Stimulated activated CD8-positive, alpha-beta memory T cell treated with anti-CD3 and anti-CD28 coated beads, Interleukin-15, amount 100 ng/mL, for 1 hour (primary cell): ENCODE data around the gene TSPAN18.

Experiments
- DNase-seq: peaks from one replicate; pipeline ENCODE4 v3.0.0-alpha.2; 2020; ENCODE audit warnings: low read depth

The TSPAN18 gene

DNA sequence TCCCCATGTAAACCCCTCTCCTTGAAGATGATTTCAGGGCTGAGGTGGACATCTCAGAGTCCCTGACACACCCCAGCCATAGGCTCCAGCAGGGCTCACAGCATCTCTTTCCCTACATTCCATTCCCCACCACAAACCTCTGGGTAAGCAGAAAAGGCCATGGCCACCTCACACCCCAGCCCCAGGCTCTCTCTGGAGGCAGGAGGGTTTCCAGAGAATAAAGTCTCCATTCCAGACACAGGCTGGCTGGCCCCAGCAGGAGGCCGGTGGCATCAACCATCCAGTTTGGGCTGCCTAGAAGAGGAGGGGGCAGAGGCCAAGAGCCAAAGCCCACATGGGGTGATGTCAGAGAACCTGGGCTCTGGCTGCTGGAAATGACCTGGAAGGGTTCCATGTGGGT lies 162.5 kb downstream of the TSPAN18 start:
- no peak for DNase-seq

DNA sequence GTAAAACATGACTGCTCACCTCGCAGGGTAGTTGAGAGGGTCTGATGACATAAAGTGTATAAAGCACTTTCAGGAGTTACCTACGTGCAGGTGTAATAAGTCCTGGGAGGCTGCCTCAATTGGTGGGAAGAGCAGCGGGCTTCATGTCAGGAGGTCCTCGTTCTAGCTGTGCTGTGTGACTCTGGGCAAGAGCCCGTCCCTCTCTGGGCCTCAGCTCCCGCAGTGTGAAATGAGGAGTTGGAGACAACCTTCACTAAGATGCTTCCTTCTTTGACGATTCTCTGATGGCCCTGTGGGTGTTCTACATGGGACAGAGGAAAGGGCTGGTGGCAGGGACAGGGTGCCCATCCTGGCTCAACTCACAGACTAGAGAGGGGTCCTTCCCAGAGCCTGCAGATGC lies 166.1 kb downstream of the TSPAN18 start:
- no peak for DNase-seq

GRCh38 chr11:44893308-44893822 lies 166.6 kb downstream of the TSPAN18 start:
- no peak for DNase-seq

DNA sequence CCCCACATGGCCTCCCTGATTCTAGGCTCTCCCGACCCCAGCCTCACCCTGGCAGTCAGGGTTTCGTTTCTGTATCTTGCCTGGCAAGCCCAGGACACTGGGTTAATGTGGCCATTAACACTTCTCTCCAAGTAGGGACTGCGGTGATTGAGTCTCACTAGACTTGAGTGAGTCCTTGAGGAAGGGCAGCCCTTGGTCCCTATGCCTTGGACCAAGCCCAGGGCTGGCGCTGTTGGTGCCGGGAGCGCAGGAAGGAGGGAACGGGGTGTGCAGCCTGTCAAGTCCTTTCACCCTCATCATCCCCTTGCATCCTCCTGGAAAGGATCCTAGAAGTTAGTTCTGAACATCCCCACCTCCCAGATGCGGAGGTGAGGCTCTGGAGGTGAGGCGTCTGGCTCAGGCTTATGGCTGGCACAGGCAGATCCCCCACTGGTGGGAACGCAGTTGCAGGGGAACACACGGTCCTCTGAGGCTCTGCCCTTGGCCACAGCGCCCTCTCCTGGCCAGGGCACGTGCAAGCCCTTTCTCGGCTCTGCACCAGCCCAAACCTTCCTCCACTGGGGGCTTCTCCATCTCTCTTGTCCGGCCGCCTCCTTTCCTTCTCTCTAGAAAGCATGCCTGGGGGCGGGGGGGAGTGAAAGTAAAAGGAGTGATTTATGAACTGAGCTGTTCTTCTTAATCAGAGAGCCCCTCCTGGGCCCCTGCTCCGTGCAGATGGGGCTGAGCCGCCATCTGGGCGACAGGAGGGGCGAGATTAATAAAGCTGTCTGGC lies 167.3 kb downstream of the TSPAN18 start:
- DNase-seq: peak; percentile 20

GRCh38 chr11:44899959-44900358 lies 173.2 kb downstream of the TSPAN18 start:
- DNase-seq: no peak

DNA sequence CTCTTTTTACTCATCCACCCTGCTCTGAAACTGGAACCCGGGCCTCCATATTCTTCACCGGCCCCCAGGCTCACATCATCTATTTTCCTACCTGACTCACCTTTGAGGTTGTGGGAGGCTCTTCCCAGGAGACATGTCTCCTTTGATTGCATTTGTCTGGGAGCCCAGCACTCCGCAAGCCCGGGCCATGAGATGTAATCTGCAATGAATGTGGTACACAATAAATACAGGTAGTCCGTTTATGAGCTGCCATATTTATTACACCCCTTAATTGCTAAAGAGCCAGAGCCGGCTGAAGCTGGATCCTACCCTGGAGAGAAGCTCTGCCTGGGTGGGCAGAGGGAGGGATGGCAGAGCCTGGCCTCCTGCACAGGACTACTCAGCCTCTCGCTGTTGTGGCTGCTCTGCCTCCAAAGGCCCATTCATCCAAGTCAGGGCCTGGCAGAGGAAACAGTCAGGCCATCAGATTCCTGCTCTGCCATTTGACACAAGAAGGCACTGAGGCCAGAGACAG lies 174.4 kb downstream of the TSPAN18 start:
- DNase-seq: no peak

DNA sequence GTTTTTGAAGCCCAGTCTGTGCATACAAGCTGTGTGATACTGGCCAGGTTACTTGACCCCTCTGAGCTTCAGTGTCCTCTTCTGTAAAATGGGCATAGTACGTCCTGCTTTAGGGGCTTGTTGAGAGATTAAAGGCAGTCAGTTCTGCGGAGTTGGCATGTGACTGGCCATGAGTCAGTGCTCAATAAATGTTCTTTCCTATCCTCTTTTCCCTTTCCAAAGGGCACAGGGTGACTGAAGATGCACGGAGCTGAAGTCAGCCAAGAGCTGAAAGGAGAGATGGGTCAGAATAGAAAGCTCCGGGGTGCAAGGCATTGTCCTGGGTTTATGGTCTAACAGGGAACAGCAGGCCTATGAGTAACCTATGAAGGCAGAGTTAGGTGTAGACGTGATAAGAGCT lies 175.0 kb downstream of the TSPAN18 start:
- DNase-seq: no peak

- no peak for DNase-seq
Observed at GRCh38 chr11:44903035-44903434, 176.3 kb downstream of the TSPAN18 start.

GRCh38 chr11:44903518-44903917 lies 176.8 kb downstream of the TSPAN18 start:
- DNase-seq: no peak

DNA sequence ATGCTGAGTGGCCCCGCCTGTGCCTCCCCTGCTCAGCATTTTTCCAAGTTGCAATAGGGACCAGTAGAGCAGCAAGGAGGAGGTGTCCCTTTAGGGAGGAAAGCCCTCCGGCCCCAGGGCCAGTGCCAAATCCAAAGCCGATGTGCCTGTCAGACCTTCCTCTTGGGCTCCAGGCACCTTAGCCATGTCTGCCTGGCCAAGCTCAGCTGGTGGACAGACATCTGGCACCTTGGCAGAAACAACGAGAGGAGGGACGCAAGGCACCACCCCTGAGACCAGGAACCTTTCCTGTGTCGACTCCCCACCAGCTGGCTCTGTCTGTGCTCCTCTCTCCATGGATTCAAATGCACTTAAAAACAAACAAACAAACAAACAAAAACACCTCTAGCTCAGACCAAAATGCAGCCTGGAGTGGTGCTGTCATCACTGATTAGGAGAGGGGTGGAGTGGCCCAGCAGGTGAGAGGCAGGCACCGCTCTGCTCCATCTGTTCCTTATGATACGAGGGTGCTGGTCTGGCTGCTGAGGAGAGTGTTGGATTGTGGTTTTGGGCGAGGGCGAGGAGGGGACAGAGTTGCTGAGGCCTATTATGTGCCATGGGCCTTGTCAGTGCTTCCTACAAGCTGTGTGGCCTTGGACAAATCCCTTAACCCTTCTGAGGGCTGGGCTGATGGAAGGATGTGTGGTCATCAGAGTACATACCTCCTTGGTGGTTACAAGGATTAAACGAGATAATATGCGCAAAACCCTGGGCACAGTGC lies 177.7 kb downstream of the TSPAN18 start:
- DNase-seq: no peak

GRCh38 chr11:44905131-44905866 lies 178.5 kb downstream of the TSPAN18 start:
- no peak for DNase-seq

DNA sequence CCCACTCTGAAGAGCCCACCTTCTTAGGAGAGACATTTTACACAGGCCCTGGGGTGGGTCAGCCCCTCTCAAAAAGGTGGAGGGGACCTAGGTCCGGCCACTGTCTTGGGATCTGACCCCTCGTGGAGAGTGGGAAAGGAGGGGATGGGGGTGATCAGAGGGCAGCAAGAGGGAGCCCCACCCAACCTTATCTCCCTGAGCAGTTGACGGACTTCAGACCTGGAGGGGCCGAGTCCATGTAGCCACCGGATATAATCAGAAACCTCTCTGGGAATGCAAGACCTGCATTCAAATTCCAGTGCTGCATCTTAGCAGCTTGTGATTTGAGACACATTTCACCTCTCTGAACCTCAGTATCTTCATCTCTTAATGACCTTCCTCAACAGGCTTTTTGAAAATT lies 179.9 kb downstream of the TSPAN18 start:
- no peak for DNase-seq

DNA sequence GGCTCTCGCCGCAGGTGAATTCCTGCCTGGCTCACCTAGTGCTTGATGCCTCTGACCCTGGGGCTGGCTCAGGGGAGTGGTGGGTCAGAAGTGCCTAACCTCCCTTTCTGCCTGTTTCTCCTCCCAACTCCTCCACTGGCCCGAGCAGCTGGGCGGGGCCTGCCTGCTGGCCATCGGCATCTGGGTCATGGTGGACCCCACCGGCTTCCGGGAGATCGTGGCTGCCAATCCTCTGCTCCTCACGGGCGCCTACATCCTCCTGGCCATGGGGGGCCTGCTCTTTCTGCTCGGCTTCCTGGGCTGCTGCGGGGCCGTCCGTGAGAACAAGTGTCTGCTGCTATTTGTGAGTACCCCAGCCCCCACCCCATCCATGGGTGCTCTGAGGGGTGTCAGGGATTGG lies 182.8 kb downstream of the TSPAN18 start:
- no peak for DNase-seq

DNA sequence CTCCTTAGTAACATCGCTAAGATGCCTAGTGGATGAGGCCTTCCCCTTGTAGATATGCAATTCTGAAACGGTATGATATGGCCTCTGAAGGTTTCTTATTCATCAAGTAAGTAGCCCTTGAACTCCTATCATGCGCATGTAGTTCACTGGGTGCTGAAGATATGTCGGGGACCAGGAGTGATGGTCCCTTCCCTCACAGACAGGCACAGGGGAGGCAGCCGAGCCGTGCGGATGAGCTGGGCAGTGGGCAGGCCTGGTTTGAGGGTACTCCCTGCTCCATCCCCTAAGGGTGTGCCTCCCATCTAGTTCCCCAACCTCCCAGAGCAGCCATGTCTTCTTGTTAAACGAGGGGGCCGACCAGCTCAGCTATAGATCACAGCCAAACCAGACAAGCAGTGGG lies 183.8 kb downstream of the TSPAN18 start:
- DNase-seq: no peak

DNA sequence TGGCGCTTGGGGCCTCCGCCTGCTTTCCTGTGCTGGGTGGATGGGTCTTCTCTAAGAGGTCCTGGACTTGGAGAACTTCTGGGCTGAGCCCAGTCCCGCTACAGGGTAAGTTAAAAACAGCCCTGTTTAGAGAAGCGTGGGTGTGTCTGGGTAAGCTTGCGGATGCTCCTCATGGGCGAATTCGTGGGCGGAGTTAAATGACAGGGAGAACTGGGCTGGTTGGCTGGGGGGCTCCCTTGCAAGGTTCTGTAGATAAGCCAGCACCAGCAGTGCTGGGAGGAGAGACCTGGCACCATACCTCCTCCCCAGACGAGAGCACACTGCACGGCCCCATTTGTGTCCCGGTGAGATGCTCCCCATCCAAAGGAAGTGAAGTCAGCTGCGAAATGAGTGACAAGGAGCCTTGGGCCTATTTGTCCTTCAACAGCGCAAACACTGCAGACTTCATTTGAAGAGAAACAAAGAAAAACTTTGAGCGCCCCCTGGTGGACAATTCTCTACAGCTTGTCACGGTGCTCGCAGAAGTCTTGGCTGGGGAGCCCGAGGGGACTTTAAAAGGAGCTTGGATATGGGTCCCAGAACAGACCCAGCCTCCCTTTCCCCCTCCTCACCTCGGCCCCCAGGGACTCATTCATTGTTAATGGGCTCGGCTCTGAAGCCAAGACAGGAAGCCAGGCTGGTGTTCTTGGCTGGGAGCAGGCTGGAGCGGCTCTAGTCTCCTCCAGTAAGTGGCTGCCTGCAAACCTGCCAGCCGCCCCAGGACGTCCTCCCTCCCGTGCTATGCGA lies 184.5 kb downstream of the TSPAN18 start:
- DNase-seq: peak; percentile 87

DNA sequence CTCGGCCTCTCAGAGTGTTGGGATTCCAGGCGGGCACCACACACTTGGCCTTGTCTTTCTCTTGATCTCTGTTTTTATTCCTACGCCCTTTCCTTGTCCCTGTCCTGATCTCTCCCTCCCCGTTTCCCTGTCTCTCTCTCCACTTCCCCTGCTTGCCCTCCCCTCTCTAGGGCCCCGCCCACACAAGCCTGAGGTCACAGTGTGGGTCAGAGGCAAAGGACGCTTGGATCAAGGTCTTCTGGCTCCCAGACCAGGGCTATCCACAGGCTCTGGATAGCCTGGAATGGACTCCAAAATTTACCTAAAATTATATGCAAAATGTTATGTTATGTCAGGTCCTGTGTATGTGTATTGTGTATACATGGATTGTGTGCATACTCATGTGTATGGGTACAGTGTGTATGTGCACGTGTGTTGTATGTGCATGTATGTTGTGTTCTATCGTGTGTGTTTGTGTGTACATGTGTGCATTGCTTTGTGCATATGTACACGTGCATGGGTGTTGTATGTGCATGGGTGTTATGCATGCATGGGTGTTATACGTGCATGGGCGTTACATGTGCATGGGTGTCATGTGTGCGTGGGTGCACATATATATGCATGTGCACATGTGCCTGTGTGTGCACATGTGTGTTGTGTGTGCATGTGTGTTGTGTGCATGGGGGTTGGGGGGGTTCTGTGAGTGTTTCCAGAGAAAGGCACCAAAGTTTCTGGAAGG lies 185.7 kb downstream of the TSPAN18 start:
- DNase-seq: no peak

- no peak for DNase-seq
Observed at GRCh38 chr11:44913502-44913901, 186.7 kb downstream of the TSPAN18 start.

DNA sequence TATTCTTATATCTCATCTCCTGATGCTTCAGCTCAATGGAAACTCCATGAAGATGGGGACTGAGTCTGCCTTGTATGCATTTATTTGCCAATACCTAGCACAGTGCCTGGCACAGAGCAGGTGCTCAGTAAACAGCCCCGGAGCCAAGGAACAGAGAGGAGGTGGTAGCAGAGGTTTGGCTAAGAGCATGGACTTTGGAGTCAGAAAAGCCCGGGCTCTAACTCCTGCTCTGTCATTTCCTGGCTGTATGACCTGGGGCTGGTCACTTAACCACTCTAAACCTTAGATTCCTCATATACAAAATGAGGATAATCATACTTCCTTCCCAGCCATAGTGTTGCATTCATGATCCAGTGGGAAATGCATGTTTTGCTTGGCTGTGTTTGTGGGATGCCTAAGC lies 187.3 kb downstream of the TSPAN18 start:
- no peak for DNase-seq

DNA sequence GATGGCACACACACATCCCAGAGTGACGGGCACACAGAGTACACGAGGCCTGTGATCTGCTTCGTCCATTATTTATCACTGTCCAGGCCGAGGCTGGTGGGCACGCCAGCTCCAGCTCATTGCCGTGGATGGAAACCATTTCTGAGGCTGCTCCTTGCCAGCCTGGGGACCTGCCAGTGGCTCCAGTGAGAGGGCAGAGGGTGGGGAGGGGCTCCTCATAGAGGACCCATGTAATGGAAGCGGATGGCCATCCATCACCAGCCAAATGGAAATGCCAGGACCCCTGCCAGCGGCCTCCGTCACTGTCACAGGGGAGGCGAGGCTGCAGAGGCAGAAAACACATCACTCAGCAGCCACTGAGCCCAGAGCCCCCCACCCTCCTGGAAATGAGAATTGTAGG lies 188.2 kb downstream of the TSPAN18 start:
- no peak for DNase-seq

- no peak for DNase-seq
Observed at GRCh38 chr11:44915621-44916020, 188.9 kb downstream of the TSPAN18 start.

GRCh38 chr11:44916331-44916730 lies 189.6 kb downstream of the TSPAN18 start:
- no peak for DNase-seq
